ENCODE measurements around the gene KANK2. TPM values are rescaled to one million over a fixed set of nuclear protein-coding genes. Genes with fewer than 3 reads are reported as not detected.

KANK2 gene
- total RNA-seq, 4 donors from 2014 or later, result 28.7 to 117 (median 77.7) TPM

DNA sequence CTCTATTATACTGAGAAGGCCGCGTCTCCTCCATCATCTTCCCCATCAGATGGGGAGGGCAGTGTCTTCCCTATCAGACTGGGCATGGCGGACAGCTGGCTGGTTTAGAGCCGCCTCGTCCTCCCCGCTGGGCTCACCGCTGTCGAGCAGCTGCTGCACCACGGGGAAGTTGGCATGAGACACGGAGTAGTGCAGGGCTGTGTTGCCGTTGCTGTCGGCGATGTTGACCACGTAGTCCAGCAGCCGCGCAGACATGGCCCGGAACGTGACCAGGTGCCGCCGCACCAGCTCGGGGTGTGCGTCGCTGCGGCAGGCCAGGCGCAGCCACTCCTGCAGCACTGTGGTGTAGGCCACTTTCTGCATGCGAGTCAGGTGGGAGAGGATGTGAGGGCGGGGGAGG lies 23.0 kb downstream of the KANK2 start:
- no peak overlapping the region for H3K4me3 ChIP-seq (ENCODE audit: low read depth, poor library complexity, severe bottlenecking)
- no peak for DNase-seq (ENCODE audit: low spot score in 2 of 2)
- 95% methylated on average over 23 to 27 of the region's 27 CpGs for WGBS, 2 donors
- TF ChIP-seq POLR2A (IDR thresholded peaks at IDR 0.05), result no peak
- TF ChIP-seq, protein P1, sequence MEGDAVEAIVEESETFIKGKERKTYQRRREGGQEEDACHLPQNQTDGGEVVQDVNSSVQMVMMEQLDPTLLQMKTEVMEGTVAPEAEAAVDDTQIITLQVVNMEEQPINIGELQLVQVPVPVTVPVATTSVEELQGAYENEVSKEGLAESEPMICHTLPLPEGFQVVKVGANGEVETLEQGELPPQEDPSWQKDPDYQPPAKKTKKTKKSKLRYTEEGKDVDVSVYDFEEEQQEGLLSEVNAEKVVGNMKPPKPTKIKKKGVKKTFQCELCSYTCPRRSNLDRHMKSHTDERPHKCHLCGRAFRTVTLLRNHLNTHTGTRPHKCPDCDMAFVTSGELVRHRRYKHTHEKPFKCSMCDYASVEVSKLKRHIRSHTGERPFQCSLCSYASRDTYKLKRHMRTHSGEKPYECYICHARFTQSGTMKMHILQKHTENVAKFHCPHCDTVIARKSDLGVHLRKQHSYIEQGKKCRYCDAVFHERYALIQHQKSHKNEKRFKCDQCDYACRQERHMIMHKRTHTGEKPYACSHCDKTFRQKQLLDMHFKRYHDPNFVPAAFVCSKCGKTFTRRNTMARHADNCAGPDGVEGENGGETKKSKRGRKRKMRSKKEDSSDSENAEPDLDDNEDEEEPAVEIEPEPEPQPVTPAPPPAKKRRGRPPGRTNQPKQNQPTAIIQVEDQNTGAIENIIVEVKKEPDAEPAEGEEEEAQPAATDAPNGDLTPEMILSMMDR (IDR thresholded peaks at IDR 0.05), result no peak
- intact Hi-C loops (cut with DNase I; ENCODE audit: low total_unique reads), result no loop called here

DNA sequence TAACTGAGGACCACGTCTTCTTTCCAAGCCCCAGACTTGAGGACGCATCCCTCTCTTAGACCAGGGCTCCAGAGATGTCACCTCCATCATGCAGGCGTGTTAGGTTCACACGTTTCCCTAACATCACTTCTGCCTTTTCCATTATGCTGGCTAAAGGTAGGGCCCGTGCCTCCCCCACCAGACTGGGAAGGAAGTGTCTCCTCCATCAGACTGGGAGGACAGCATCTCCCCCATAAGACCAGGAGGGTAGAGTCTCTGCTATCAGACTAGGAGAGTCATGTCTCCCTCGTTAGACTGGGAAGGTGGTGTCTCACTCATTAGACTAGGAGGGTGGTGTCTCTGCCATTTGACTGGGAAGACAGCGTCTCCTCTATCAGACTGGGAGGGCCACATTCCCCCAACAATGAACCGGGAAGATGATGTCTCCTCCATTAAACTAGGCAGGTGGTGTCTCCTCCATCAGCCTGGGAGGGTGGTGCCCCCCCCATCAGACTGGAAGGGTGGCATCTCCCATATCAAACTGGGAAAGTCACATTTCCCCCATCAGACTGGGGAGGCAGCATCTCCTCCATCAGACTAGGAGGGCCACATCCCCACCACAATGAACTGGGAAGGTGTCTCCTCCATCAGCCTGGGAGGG lies 23.7 kb downstream of the KANK2 start:
- no peak for DNase-seq (ENCODE audit: low spot score in 2 of 2)
- no peak overlapping the region for H3K4me3 ChIP-seq (ENCODE audit: low read depth, poor library complexity, severe bottlenecking)
- whole genome bisulfite sequencing, 2 donors, result 83 to 89% methylated on average over 7 to 8 of the region's 8 CpGs
- intact Hi-C loops (cut with DNase I; ENCODE audit: low total_unique reads), result no loop called here
- TF ChIP-seq, protein P1 (IDR thresholded peaks at IDR 0.05), result no peak
- no peak for TF ChIP-seq POLR2A (IDR thresholded peaks at IDR 0.05)

DNA sequence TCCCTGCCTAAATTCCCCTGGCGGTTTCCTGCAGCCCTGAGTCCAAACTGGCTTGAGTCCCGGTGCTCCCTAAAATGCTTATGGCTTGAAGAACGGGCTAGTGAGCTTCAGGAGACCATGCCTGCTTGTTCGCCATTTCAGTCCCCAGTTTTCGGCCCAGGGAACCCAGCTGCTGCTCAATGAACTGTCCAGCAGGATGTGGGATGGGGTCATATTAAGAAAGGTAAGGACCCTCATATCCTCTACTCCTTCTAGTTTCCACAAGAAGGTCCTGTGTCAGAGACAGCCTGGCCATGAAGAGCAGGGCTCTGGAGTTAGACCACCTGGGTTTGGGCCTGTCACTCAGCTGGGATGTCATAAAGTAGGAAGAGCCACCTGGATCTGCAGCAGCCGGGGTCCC lies 24.8 kb downstream of the KANK2 start:
- WGBS, 2 donors, result 84 to 87% methylated on average over 6 of the region's 6 CpGs
- H3K4me3 ChIP-seq (ENCODE audit: low read depth, poor library complexity, severe bottlenecking), result no peak overlapping the region
- DNase-seq (ENCODE audit: low spot score in 2 of 2), result no peak
- intact Hi-C loops (cut with DNase I; ENCODE audit: low total_unique reads), result no loop called here
- TF ChIP-seq, protein P1 (IDR thresholded peaks at IDR 0.05), result no peak
- no peak for TF ChIP-seq POLR2A (IDR thresholded peaks at IDR 0.05)

DNA sequence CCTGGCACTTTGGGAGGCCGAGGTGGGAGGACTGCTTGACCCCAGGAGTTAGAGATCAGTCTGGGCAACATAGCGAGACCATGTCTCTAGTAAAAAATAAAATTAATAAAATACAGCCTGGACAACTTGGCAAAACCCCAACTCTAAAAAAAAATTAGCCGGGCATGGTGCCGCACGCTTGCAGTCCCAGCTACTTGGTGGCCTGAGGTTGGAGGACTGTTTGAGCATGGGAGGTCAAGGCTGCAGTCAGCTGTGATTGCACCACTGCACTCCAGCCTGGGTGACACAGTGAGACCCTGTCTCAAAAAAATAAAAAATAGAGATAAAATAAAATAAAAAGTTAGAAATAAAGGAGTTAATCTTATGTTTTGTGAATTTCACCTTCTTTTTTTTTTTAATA lies 26.2 kb downstream of the KANK2 start:
- DNase-seq (ENCODE audit: low spot score in 2 of 2), result no peak
- 65 to 67% methylated on average over 5 of the region's 5 CpGs for WGBS, 2 donors
- no peak for TF ChIP-seq POLR2A (IDR thresholded peaks at IDR 0.05)
- TF ChIP-seq, protein P1 (IDR thresholded peaks at IDR 0.05), result no peak
- intact Hi-C loops (cut with DNase I; ENCODE audit: low total_unique reads), result no loop called here
- no peak overlapping the region for H3K4me3 ChIP-seq (ENCODE audit: low read depth, poor library complexity, severe bottlenecking)

DNA sequence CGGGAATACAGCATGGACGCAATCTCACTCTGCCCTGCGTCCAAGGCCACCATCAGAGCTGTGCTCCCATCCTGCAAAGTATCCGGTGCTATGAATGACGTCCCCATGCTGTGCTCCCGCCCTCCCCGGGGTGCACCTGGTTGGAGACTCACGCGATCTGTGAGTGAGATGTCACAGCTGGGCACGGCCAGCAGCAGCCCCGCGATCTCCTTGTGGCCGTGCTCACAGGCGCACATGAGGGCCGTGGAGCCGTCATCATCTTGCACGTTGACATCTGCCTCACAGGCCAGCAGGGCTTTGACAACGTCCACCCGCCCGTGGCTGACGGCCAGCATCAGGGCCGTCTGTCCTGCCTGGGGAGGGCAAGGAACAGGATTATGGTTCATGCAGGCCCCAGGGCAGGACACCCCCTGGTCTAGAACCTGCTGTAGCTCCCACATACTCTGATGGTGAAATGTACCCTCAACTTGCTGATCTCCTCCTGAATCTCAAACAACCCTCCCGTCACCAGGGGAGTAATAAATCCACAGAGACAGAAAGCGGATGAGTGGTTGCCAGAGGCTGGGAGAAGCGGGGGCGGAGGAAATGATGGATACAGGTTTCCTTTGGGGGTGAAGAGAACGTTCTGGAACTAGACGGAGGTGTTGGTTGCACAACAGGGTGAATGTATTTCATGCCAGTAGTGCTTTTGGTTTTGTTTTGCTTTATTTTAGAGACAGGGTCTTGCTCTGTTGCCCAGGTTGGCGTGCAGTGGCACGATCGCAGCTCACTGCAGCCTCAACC lies 27.3 kb downstream of the KANK2 start:
- no peak for DNase-seq (ENCODE audit: low spot score in 2 of 2)
- 80 to 88% methylated on average over 31 of the region's 31 CpGs for WGBS, 2 donors
- intact Hi-C loops (cut with DNase I; ENCODE audit: low total_unique reads), result no loop called here
- no peak for TF ChIP-seq POLR2A (IDR thresholded peaks at IDR 0.05)
- TF ChIP-seq, protein P1 (IDR thresholded peaks at IDR 0.05), result no peak
- H3K4me3 ChIP-seq (ENCODE audit: low read depth, poor library complexity, severe bottlenecking), result no peak overlapping the region

All from lower leg skin (tissue), 4 donors.